UCSD-AML1 (cell line): ENCODE measurements around the gene EIPR1.
"Not testable (repeated sequence)": the region's sequence is repeated elsewhere in the genome, so short reads cannot be mapped to it uniquely, and the experiment has no call there.

Source experiments
- DNase-seq: peaks from one replicate; lab custom pipeline; 2025; ENCODE audit not compliant: unreplicated experiment; lab: John Stamatoyannopoulos, UW

The EIPR1 gene

GRCh38 chr2:3361518-3362389 is 15.9 kb downstream of the EIPR1 start:
- no peak for DNase-seq

- no peak for DNase-seq
Observed at GRCh38 chr2:3357926-3358325, 19.7 kb downstream of the EIPR1 start.

GRCh38 chr2:3357446-3357845 is 20.2 kb downstream of the EIPR1 start:
- DNase-seq = not testable (repeated sequence)

GRCh38 chr2:3356799-3357198 is 20.8 kb downstream of the EIPR1 start:
- DNase-seq = no peak

GRCh38 chr2:3355951-3356569 is 21.6 kb downstream of the EIPR1 start:
- no peak for DNase-seq

- no peak for DNase-seq
Observed at GRCh38 chr2:3354986-3355385, 22.6 kb downstream of the EIPR1 start.

- no peak for DNase-seq
Observed at GRCh38 chr2:3349211-3349693, 28.4 kb downstream of the EIPR1 start.

GRCh38 chr2:3348767-3349166 is 28.9 kb downstream of the EIPR1 start:
- no peak for DNase-seq

GRCh38 chr2:3345621-3346020 is 32.0 kb downstream of the EIPR1 start:
- DNase-seq = no peak

- no peak for DNase-seq
Observed at GRCh38 chr2:3344897-3345296, 32.7 kb downstream of the EIPR1 start.

GRCh38 chr2:3343012-3343411 is 34.6 kb downstream of the EIPR1 start:
- DNase-seq = no peak

- DNase-seq = no peak
Observed at GRCh38 chr2:3342324-3342723, 35.3 kb downstream of the EIPR1 start.

- no peak for DNase-seq
Observed at GRCh38 chr2:3341336-3341735, 36.3 kb downstream of the EIPR1 start.

- DNase-seq = no peak
Observed at GRCh38 chr2:3340144-3340543, 37.5 kb downstream of the EIPR1 start.

- no peak for DNase-seq
Observed at GRCh38 chr2:3338340-3338739, 39.3 kb downstream of the EIPR1 start.

GRCh38 chr2:3336844-3337243 is 40.8 kb downstream of the EIPR1 start:
- no peak for DNase-seq

GRCh38 chr2:3334392-3335345 is 42.9 kb downstream of the EIPR1 start:
- DNase-seq = no peak

GRCh38 chr2:3332133-3332532 is 45.5 kb downstream of the EIPR1 start:
- no peak for DNase-seq

- DNase-seq = no peak
Observed at GRCh38 chr2:3329491-3329890, 48.1 kb downstream of the EIPR1 start.

GRCh38 chr2:3326871-3327270 is 50.7 kb downstream of the EIPR1 start:
- no peak for DNase-seq

GRCh38 chr2:3326182-3326537 is 51.5 kb downstream of the EIPR1 start:
- DNase-seq = no peak
